Osteoblast (primary cell): ENCODE results near the gene ZFHX3. TPM values are rescaled to one million over a fixed set of nuclear protein-coding genes. Genes with fewer than 3 reads are reported as not detected.

Source experiments
- DNase-seq: peaks from one replicate; pipeline ENCODE4 v3.0.0; 2011; ENCODE audit warnings: low spot score, mixed read lengths; ENCODE audit not compliant: insufficient read length; ENCODE audit errors: missing footprints
- H2AFZ ChIP-seq: 2 replicates; pipeline ENCODE4 v1.6.0; 2011; ENCODE audit warnings: mild to moderate bottlenecking, low read length
- H3K27ac ChIP-seq: 2 replicates; pipeline ENCODE4 v1.5.1; 2011; ENCODE audit warnings: mild to moderate bottlenecking, low read depth, low read length, moderate library complexity
- H3K27me3 ChIP-seq: 2 replicates; pipeline ENCODE4 v1.6.0; 2012; ENCODE audit warnings: mild to moderate bottlenecking, control low read depth, inconsistent platforms, low read length, moderate library complexity; ENCODE audit not compliant: insufficient read depth
- H3K36me3 ChIP-seq: 2 replicates; pipeline ENCODE4 v1.5.1; 2011; ENCODE audit warnings: mild to moderate bottlenecking, low read length, control low read depth, moderate library complexity; ENCODE audit not compliant: insufficient read depth
- H3K4me1 ChIP-seq: 2 replicates; pipeline ENCODE4 v1.5.1; 2011; ENCODE audit warnings: mild to moderate bottlenecking, low read length, control low read depth, moderate library complexity; ENCODE audit not compliant: insufficient read depth
- H3K4me2 ChIP-seq: 2 replicates; pipeline ENCODE4 v1.6.0; 2011; ENCODE audit warnings: mild to moderate bottlenecking, low read length; ENCODE audit not compliant: insufficient read depth
- H3K4me3 ChIP-seq: fragments of 200-600 bp; sonication (generic); 3 replicates; pipeline ENCODE4 v1.5.1; 2012; ENCODE audit warnings: mild to moderate bottlenecking, low read length, inconsistent platforms; ENCODE audit not compliant: insufficient read depth
- H3K79me2 ChIP-seq: 2 replicates; pipeline ENCODE4 v1.6.0; 2012; ENCODE audit warnings: mild to moderate bottlenecking, low read length, control low read depth, inconsistent platforms; ENCODE audit not compliant: insufficient read depth
- H3K9me3 ChIP-seq: 2 replicates; pipeline ENCODE4 v1.5.1; 2011; ENCODE audit warnings: low read depth, low read length, control low read depth
- H4K20me1 ChIP-seq: 2 replicates; pipeline ENCODE4 v1.6.0; 2012; ENCODE audit warnings: mild to moderate bottlenecking, low read length, control low read depth; ENCODE audit not compliant: insufficient read depth
- CTCF ChIP-seq: IDR thresholded peaks from 2 replicates; pipeline ENCODE4 v1.5.1; 2011; ENCODE audit warnings: mild to moderate bottlenecking, low read depth, low read length, moderate library complexity; ENCODE audit errors: extremely low read depth
- total RNA-seq: library from RNA; depleted of rRNA; stranded (reverse); fragments of >200 nt; gene quantifications from 2 replicates; pipeline ENCODE4 v1.2.3, GENCODE V29; 2012

The ZFHX3 gene
- total RNA-seq, 1 donor: 14.5 TPM

GRCh38 chr16:72846594-72846993 lies 201.3 kb downstream of the ZFHX3 start:
- no peak overlapping the region for H3K4me3 ChIP-seq
- DNase-seq: peak; percentile 11
- H3K36me3 ChIP-seq: no peaks in the 10 kb centered on the region
- no peaks in the 10 kb centered on the region for H3K27me3 ChIP-seq
- H3K9me3 ChIP-seq: no peaks in the 10 kb centered on the region
- H3K4me2 ChIP-seq: no peak overlapping the region
- no peak overlapping the region for H3K27ac ChIP-seq
- no peak for TF ChIP-seq CTCF
- H2AFZ ChIP-seq: no peak overlapping the region
- peaks cover 34% of the 10 kb centered on the region for H3K4me1 ChIP-seq
- peaks cover 59% of the 10 kb centered on the region for H3K79me2 ChIP-seq
- no peaks in the 10 kb centered on the region for H4K20me1 ChIP-seq

DNA sequence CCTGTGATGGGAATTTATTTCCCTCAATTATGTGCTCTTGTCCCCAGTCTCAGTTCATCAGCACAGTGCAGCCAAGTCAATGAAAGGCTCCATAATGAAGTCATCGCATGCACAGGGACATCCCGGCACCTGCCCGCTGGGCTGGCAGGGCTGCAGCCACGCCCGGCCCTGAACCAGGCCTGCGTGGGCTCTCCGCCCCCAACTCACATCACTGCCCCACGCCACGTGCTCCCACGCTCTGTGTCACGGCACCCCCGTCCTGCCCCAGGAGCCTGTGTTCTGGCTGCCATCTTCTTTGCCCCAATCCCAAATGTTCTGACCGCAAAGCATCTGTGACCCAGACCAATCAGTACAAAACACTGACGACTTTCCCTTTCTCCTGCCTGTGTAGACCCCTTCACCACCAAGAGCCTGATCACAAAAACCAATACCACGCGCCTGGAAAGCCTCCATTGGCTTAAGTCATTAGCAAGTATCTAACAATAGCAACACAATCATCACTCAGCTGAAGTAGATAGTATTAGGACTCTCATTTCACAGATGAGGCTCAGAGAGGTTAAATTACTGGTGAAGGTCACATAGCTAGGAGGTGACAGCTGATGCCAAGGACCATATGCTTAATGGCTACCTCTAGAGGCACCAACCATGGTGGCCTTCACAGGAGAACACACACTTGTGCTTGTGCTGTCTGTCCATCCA lies 202.5 kb downstream of the ZFHX3 start:
- TF ChIP-seq CTCF: no peak
- Histone ChIP-seq H4K20me1 (peaks cover 6% of the 10 kb centered on the region), H3K4me1 (peaks cover 36% of the 10 kb centered on the region), H3K27ac (peak overlapping the region; percentile 22), H3K4me3 (no peak overlapping the region), H3K4me2 (no peak overlapping the region), H3K36me3 (no peaks in the 10 kb centered on the region), H3K9me3 (no peaks in the 10 kb centered on the region), H3K79me2 (peaks cover 66% of the 10 kb centered on the region), H3K27me3 (no peaks in the 10 kb centered on the region), H2AFZ (no peak overlapping the region)
- peak; percentile 5 for DNase-seq

GRCh38 chr16:72844225-72844920 lies 203.6 kb downstream of the ZFHX3 start:
- peaks cover 32% of the 10 kb centered on the region for H3K4me1 ChIP-seq
- no peak overlapping the region for H3K4me2 ChIP-seq
- H3K4me3 ChIP-seq: no peak overlapping the region
- peaks cover 69% of the 10 kb centered on the region for H3K79me2 ChIP-seq
- no peaks in the 10 kb centered on the region for H3K36me3 ChIP-seq
- no peak overlapping the region for H3K27ac ChIP-seq
- no peaks in the 10 kb centered on the region for H3K27me3 ChIP-seq
- H2AFZ ChIP-seq: no peak overlapping the region
- H4K20me1 ChIP-seq: peaks cover 6% of the 10 kb centered on the region
- no peak for TF ChIP-seq CTCF
- DNase-seq: peak; percentile 34
- no peaks in the 10 kb centered on the region for H3K9me3 ChIP-seq

DNA sequence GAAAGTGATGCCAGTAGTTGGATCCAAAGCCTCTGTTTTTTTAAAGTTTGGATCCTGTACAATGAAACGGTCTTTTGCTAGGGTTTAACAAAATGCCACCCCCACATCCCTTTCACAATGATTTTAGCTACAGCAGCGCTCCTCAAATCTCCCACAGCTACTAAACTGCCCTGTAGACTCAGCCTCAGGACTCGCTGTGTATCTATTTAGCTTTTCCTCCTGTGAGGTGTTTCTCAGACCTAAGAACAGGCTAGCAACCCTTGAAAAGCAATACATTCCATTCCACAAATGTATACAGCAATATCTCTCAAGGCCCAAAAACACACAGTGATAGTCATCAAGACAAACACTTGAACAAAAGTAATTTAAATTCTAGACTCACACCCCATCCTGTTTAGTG lies 206.4 kb downstream of the ZFHX3 start:
- H3K9me3 ChIP-seq: no peaks in the 10 kb centered on the region
- H3K79me2 ChIP-seq: peaks cover 67% of the 10 kb centered on the region
- H3K4me1 ChIP-seq: peaks cover 17% of the 10 kb centered on the region
- no peak overlapping the region for H3K4me2 ChIP-seq
- H4K20me1 ChIP-seq: peaks cover 6% of the 10 kb centered on the region
- DNase-seq: peak; percentile 87
- peak overlapping the region; percentile 47 for H3K27ac ChIP-seq
- H3K4me3 ChIP-seq: no peak overlapping the region
- H3K36me3 ChIP-seq: no peaks in the 10 kb centered on the region
- H2AFZ ChIP-seq: no peak overlapping the region
- TF ChIP-seq CTCF: no peak
- H3K27me3 ChIP-seq: no peaks in the 10 kb centered on the region
